Glutamatergic neuron (in vitro differentiated cells): Measurements from ENCODE around the gene TSPAN18. TPM values are rescaled to one million over a fixed set of nuclear protein-coding genes. Genes with fewer than 3 reads are reported as not detected.
A peak's percentile ranks its signal among the peaks of the same experiment; 100 is the strongest.

Experiments used
- DNase-seq: peaks from one replicate; pipeline ENCODE4 v3.0.0; 2022
- H3K27ac Mint-ChIP-seq: one replicate; pipeline ENCODE4 v1.8.0; 2020; ENCODE audit warnings: mild to moderate bottlenecking, mixed read lengths, inconsistent platforms; ENCODE audit not compliant: unreplicated experiment
- H3K27me3 Mint-ChIP-seq: one replicate; pipeline ENCODE4 v1.8.0; 2020; ENCODE audit warnings: mild to moderate bottlenecking, moderate library complexity, mixed read lengths, inconsistent platforms; ENCODE audit not compliant: unreplicated experiment
- H3K36me3 Mint-ChIP-seq: one replicate; pipeline ENCODE4 v1.8.0; 2020; ENCODE audit warnings: mild to moderate bottlenecking, mixed read lengths, inconsistent platforms; ENCODE audit not compliant: unreplicated experiment
- H3K4me1 Mint-ChIP-seq: one replicate; pipeline ENCODE4 v1.8.0; 2020; ENCODE audit warnings: mild to moderate bottlenecking, low read depth, mixed read lengths, inconsistent platforms; ENCODE audit not compliant: unreplicated experiment
- H3K4me3 Mint-ChIP-seq: one replicate; pipeline ENCODE4 v1.8.0; 2020; ENCODE audit warnings: mild to moderate bottlenecking, mixed read lengths, inconsistent platforms; ENCODE audit not compliant: unreplicated experiment
- H3K9me3 Mint-ChIP-seq: one replicate; pipeline ENCODE4 v1.8.0; 2020; ENCODE audit warnings: mild to moderate bottlenecking, moderate library complexity, mixed read lengths, inconsistent platforms; ENCODE audit not compliant: unreplicated experiment
- CTCF ChIP-seq: fragments of 200-600 bp; sonication (generic); IDR thresholded peaks from one replicate; pipeline ENCODE4 v1.5.0; 2021; ENCODE audit not compliant: partially characterized antibody, unreplicated experiment
- total RNA-seq: library from RNA; stranded (reverse); fragmentation: NEBNext Ultra II Directional; extraction: Animal tissue kit (Norgen Biotek cat#: 25700); gene quantifications from one replicate; pipeline ENCODE4 v1.2.1, GENCODE V29; 2021; ENCODE audit not compliant: unreplicated experiment

TSPAN18 gene
- total RNA-seq, 1 donor from 2014 or later, result 80.4 TPM

- no peak for TF ChIP-seq CTCF
- Mint-ChIP-seq H3K36me3 (no peaks in the 10 kb centered on the region), H3K27me3 (peaks cover 18% of the 10 kb centered on the region), H3K4me1 (peaks cover 56% of the 10 kb centered on the region), H3K27ac (no peak overlapping the region), H3K4me3 (peak overlapping the region; percentile 90), H3K9me3 (peaks cover 15% of the 10 kb centered on the region)
- no peak for DNase-seq
Observed at GRCh38 chr11:44729713-44730112, 3.0 kb downstream of the TSPAN18 start.

- peaks cover 55% of the 10 kb centered on the region for H3K4me1 Mint-ChIP-seq
- DNase-seq, result no peak
- peaks cover 13% of the 10 kb centered on the region for H3K9me3 Mint-ChIP-seq
- no peak for TF ChIP-seq CTCF
- no peaks in the 10 kb centered on the region for H3K36me3 Mint-ChIP-seq
- H3K27ac Mint-ChIP-seq, result no peak overlapping the region
- no peak overlapping the region for H3K4me3 Mint-ChIP-seq
- H3K27me3 Mint-ChIP-seq, result peaks cover 15% of the 10 kb centered on the region
Observed at GRCh38 chr11:44730775-44731174, 4.0 kb downstream of the TSPAN18 start.

- Mint-ChIP-seq H3K36me3 (no peaks in the 10 kb centered on the region), H3K27me3 (peaks cover 12% of the 10 kb centered on the region), H3K4me3 (peak overlapping the region; percentile 30), H3K9me3 (peaks cover 10% of the 10 kb centered on the region), H3K27ac (peak overlapping the region; percentile 5), H3K4me1 (peaks cover 57% of the 10 kb centered on the region)
- TF ChIP-seq CTCF, result no peak
- no peak for DNase-seq
Observed at GRCh38 chr11:44731685-44732430, 5.1 kb downstream of the TSPAN18 start.

GRCh38 chr11:44732564-44732963, 5.8 kb downstream of the TSPAN18 start:
- no peak overlapping the region for H3K27ac Mint-ChIP-seq
- peaks cover 62% of the 10 kb centered on the region for H3K4me1 Mint-ChIP-seq
- peaks cover 11% of the 10 kb centered on the region for H3K9me3 Mint-ChIP-seq
- no peak for TF ChIP-seq CTCF
- no peaks in the 10 kb centered on the region for H3K36me3 Mint-ChIP-seq
- peak overlapping the region; percentile 33 for H3K4me3 Mint-ChIP-seq
- peaks cover 13% of the 10 kb centered on the region for H3K27me3 Mint-ChIP-seq
- DNase-seq, result no peak

- TF ChIP-seq CTCF, result no peak
- H3K9me3 Mint-ChIP-seq, result peaks cover 6% of the 10 kb centered on the region
- no peak overlapping the region for H3K27ac Mint-ChIP-seq
- peaks cover 6% of the 10 kb centered on the region for H3K27me3 Mint-ChIP-seq
- H3K4me3 Mint-ChIP-seq, result no peak overlapping the region
- no peaks in the 10 kb centered on the region for H3K36me3 Mint-ChIP-seq
- peaks cover 61% of the 10 kb centered on the region for H3K4me1 Mint-ChIP-seq
- DNase-seq, result no peak
Observed at GRCh38 chr11:44733877-44734276, 7.1 kb downstream of the TSPAN18 start.
